ENCODE measurements around the gene HDGFL3. TPM values are rescaled to one million over a fixed set of nuclear protein-coding genes. Genes with fewer than 3 reads are reported as not detected.

Gene HDGFL3
- total RNA-seq, 1 donor from 2014 or later = 27.7 TPM

Other genes with a start within 250 kb of the HDGFL3 start
- gene RAMAC, start 221.6 kb downstream of the HDGFL3 start, total RNA-seq = 12.3 TPM
- gene C15orf40, start 196.2 kb downstream of the HDGFL3 start, total RNA-seq = 6.9 TPM
- gene BTBD1, start 140.6 kb downstream of the HDGFL3 start, total RNA-seq = 51.3 TPM
- gene TM6SF1, start 100.2 kb downstream of the HDGFL3 start, total RNA-seq = 3.9 TPM
- 18.2 TPM for gene BNC1, start 76.8 kb upstream of the HDGFL3 start, total RNA-seq
- 3.9 TPM for gene SH3GL3, start 239.5 kb upstream of the HDGFL3 start, total RNA-seq